Loucy (cell line): ENCODE measurements around the gene DZIP1.

Experiments used
- CTCF ChIP-seq: fragments of 200-600 bp; sonication (generic); conservative IDR thresholded peaks from 2 replicates; pipeline ENCODE4 v1.5.1; 2014; ENCODE audit warnings: mild to moderate bottlenecking, antibody characterized with exemption, low read length
- EZH2phosphoT487 ChIP-seq: fragments of 200-600 bp; IDR thresholded peaks from 2 replicates; pipeline ENCODE4 v1.6.1; 2018; ENCODE audit warnings: antibody characterized with exemption, mild to moderate bottlenecking, moderate library complexity, borderline replicate concordance

GRCh38 chr13:95536632-95537241 lies 107.8 kb downstream of the DZIP1 start:
- peak; percentile 71 for TF ChIP-seq CTCF
- no peak for TF ChIP-seq EZH2phosphoT487
